ENCODE data around the gene PHF19. TPM values are rescaled to one million over a fixed set of nuclear protein-coding genes. Genes with fewer than 3 reads are reported as not detected.

Gene PHF19
- polyA plus RNA-seq, 3 donors: 12.6 to 61.0 (median 12.7) TPM

DNA sequence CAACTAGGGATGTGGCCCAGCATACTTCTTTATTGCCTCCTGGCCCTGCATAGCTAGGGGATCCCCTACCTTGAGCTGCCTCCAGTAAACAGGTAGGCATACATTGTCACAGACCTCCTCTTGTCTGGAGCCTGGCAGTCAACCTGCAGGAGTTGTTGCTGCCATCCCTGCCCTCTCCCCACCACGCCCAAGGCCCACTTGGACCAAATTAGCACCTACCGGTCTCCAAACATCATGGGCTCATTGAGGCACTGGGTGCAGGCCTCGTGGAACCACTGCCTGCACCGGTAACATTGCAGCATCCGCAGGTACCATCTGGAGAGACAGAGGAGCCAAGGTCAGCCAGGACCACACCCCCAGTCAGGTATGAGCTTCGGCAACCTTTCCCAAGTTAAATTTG is 10.3 kb downstream of the PHF19 start:
- WGBS (ENCODE audit: insufficient coverage): 87% methylated on average over 5 of the region's 6 CpGs
- H3K4me3 ChIP-seq (replicated peaks in 1 of 3; ENCODE audit: low read depth in 2 of 3, low read length in 3 of 3): no peak overlapping the region
- H3K4me2 ChIP-seq (replicated peaks; ENCODE audit: extremely low read depth, low read length, poor library complexity, severe bottlenecking): no peak overlapping the region
- H3K79me2 ChIP-seq (ENCODE audit: insufficient read depth, low read length): peaks cover 34% of the 10 kb centered on the region
- H3K27ac ChIP-seq (ENCODE audit: low read depth in 1 of 2, low read length in 2 of 2): peak overlapping the region in 1 of 2 donors; percentile 84
- TF ChIP-seq, protein P1, sequence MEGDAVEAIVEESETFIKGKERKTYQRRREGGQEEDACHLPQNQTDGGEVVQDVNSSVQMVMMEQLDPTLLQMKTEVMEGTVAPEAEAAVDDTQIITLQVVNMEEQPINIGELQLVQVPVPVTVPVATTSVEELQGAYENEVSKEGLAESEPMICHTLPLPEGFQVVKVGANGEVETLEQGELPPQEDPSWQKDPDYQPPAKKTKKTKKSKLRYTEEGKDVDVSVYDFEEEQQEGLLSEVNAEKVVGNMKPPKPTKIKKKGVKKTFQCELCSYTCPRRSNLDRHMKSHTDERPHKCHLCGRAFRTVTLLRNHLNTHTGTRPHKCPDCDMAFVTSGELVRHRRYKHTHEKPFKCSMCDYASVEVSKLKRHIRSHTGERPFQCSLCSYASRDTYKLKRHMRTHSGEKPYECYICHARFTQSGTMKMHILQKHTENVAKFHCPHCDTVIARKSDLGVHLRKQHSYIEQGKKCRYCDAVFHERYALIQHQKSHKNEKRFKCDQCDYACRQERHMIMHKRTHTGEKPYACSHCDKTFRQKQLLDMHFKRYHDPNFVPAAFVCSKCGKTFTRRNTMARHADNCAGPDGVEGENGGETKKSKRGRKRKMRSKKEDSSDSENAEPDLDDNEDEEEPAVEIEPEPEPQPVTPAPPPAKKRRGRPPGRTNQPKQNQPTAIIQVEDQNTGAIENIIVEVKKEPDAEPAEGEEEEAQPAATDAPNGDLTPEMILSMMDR (IDR thresholded peaks at IDR 0.05): no peak
- Mint-ChIP-seq H3K4me1 (peaks cover 20% of the 10 kb centered on the region), H3K27ac (peak overlapping the region in 5 of 7 donors; percentile 10 to 91 (median 73)), H3K9me3 (no peaks in the 10 kb centered on the region), H3K27me3 (ENCODE audit: low read depth in 3 of 3) (no peaks in the 10 kb centered on the region), H3K36me3 (peaks cover 48 to 66% of the 10 kb centered on the region in 2 donors), H3K4me3 (no peak overlapping the region)
- H3K9me3 ChIP-seq (replicated peaks in 1 of 2; ENCODE audit: control insufficient read depth in 1 of 2, insufficient read depth in 1 of 2, low read length in 2 of 2): no peaks in the 10 kb centered on the region
- intact Hi-C loops (cut with micrococcal nuclease): no loop called here
- H2AFZ ChIP-seq (ENCODE audit: insufficient read depth, low read depth, low read length, poor library complexity, severe bottlenecking): no peak overlapping the region
- no peak overlapping the region for H3K9ac ChIP-seq (ENCODE audit: insufficient read depth, low read length, poor library complexity, severe bottlenecking)
- H3K36me3 ChIP-seq (replicated peaks in 1 of 2; ENCODE audit: control insufficient read depth in 1 of 2, insufficient read depth in 2 of 2, low read length in 2 of 2): peaks cover 42 to 53% of the 10 kb centered on the region in 2 donors
- H3K27me3 ChIP-seq (ENCODE audit: control insufficient read depth in 2 of 2, insufficient read depth in 2 of 2, low read length in 2 of 2): no peaks in the 10 kb centered on the region
- H3K4me1 ChIP-seq (ENCODE audit: control insufficient read depth in 1 of 2, insufficient read depth in 2 of 2, low read length in 2 of 2): peaks cover 23 to 30% of the 10 kb centered on the region in 2 donors
- no peak for DNase-seq
- H4K20me1 ChIP-seq (ENCODE audit: insufficient read depth, low read length): no peaks in the 10 kb centered on the region

DNA sequence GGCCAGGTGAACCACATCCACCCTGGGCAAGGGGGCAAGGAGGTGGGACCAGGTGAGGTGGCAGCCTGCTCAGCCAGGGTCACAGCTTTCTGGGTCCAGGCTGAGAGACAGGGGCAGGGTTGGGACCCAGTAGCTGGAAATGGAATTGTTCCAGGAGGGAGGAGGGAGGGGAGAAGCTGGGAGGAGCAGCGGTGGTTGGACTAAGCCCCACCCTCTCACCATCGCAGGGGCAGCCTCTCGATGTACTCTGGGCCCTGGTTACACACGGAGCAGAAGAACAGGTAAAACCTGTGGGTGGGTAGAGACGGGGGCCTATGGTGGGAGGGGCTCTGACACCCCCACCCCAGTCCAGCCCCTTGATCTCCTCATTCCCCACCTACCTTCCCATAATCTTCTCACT is 11.2 kb downstream of the PHF19 start:
- H3K27ac Mint-ChIP-seq: peak overlapping the region; percentile 33 to 91 (median 62)
- H3K36me3 ChIP-seq (replicated peaks in 1 of 2; ENCODE audit: control insufficient read depth in 1 of 2, insufficient read depth in 2 of 2, low read length in 2 of 2): peaks cover 50 to 60% of the 10 kb centered on the region in 2 donors
- WGBS (ENCODE audit: insufficient coverage): no CpG with 5 or more reads among the region's 5 CpGs

More for the DNA sequence above, 11.2 kb downstream of the PHF19 start:
- H3K4me1 Mint-ChIP-seq: peaks cover 19% of the 10 kb centered on the region
- Histone ChIP-seq H3K9me3 (replicated peaks in 1 of 2; ENCODE audit: control insufficient read depth in 1 of 2, insufficient read depth in 1 of 2, low read length in 2 of 2) (no peaks in the 10 kb centered on the region), H3K27ac (ENCODE audit: low read depth in 1 of 2, low read length in 2 of 2) (peak overlapping the region in 1 of 2 donors; percentile 84), H3K27me3 (ENCODE audit: control insufficient read depth in 2 of 2, insufficient read depth in 2 of 2, low read length in 2 of 2) (no peaks in the 10 kb centered on the region), H3K4me3 (replicated peaks in 1 of 3; ENCODE audit: low read depth in 2 of 3, low read length in 3 of 3) (no peak overlapping the region), H2AFZ (ENCODE audit: insufficient read depth, low read depth, low read length, poor library complexity, severe bottlenecking) (no peak overlapping the region), H3K4me1 (ENCODE audit: control insufficient read depth in 1 of 2, insufficient read depth in 2 of 2, low read length in 2 of 2) (peaks cover 23 to 30% of the 10 kb centered on the region in 2 donors), H3K79me2 (ENCODE audit: insufficient read depth, low read length) (peaks cover 37% of the 10 kb centered on the region), H4K20me1 (ENCODE audit: insufficient read depth, low read length) (no peaks in the 10 kb centered on the region), H3K9ac (ENCODE audit: insufficient read depth, low read length, poor library complexity, severe bottlenecking) (no peak overlapping the region), H3K4me2 (replicated peaks; ENCODE audit: extremely low read depth, low read length, poor library complexity, severe bottlenecking) (no peak overlapping the region)
- no peak for DNase-seq
- peaks cover 51 to 66% of the 10 kb centered on the region in 2 donors for H3K36me3 Mint-ChIP-seq
- TF ChIP-seq, protein P1 (IDR thresholded peaks at IDR 0.05): no peak
- H3K27me3 Mint-ChIP-seq (ENCODE audit: low read depth in 3 of 3): no peaks in the 10 kb centered on the region
- no peaks in the 10 kb centered on the region for H3K9me3 Mint-ChIP-seq
- H3K4me3 Mint-ChIP-seq: no peak overlapping the region
- intact Hi-C loops (cut with micrococcal nuclease): no loop called here
